K562 (cell line): Measurements from ENCODE around the gene PLEKHA5.

Experiments
- CBX5 ChIP-seq: IDR thresholded peaks from 2 replicates; pipeline ENCODE4 v1.6.1; 2014; ENCODE audit warnings: low read depth, borderline replicate concordance
- CTCF ChIP-seq, 3 experiments: IDR thresholded peaks in 2 of 3; conservative IDR thresholded peaks in 1 of 3; 2 replicates each; pipeline ENCODE4 v1.5.1; 2011 to 2012; ENCODE audit warnings: low read length in 3 of 3, mild to moderate bottlenecking in 3 of 3, control low read depth in 2 of 3, improper control_type of control experiment in 1 of 3, inconsistent platforms in 1 of 3, low read depth in 1 of 3, mixed read lengths in 1 of 3, moderate library complexity in 1 of 3; ENCODE audit not compliant: insufficient read depth in 2 of 3
- EP300 ChIP-seq: IDR thresholded peaks from 2 replicates; pipeline ENCODE4 v1.6.1; 2012; ENCODE audit warnings: low read length, improper control_type of control experiment
- EWSR1 ChIP-seq: fragments of 450-650 bp; IDR thresholded peaks from 2 replicates; pipeline ENCODE4 v1.6.1; 2018; ENCODE audit warnings: borderline replicate concordance, mild to moderate bottlenecking, low read depth, moderate library complexity; ENCODE audit not compliant: partially characterized antibody
- FOXM1 ChIP-seq, 2 experiments: fragments of 450-650 bp in 1 of 2; sonication (generic) in 1 of 2; formaldehyde crosslinking in 1 of 2; IDR thresholded peaks; 2 replicates each; pipeline versions ENCODE4 v1.6.1 to v1.9.0; 2017 to 2022; ENCODE audit warnings: low read depth in 2 of 2, mild to moderate bottlenecking in 2 of 2, missing genetic modification reagents in 1 of 2, moderate library complexity in 1 of 2
- GATAD2A ChIP-seq: fragments of 450-650 bp; IDR thresholded peaks from 2 replicates; pipeline ENCODE4 v1.6.1; 2017
- POLR2AphosphoS5 ChIP-seq: IDR thresholded peaks from 2 replicates; pipeline ENCODE4 v1.6.1; 2011; ENCODE audit warnings: mild to moderate bottlenecking, low read depth, low read length, moderate library complexity; ENCODE audit not compliant: control insufficient read depth, insufficient read depth
- ZKSCAN1 ChIP-seq: fragments of 150-350 bp; IDR thresholded peaks from 2 replicates; pipeline ENCODE4 v1.6.1; 2016; ENCODE audit warnings: low read depth, low read length
- ZNF347 ChIP-seq: fragments of 450-650 bp; formaldehyde crosslinking; IDR thresholded peaks from 2 replicates; pipeline ENCODE4 v1.4.0; 2020; ENCODE audit warnings: low read depth, mild to moderate bottlenecking, moderate library complexity

DNA sequence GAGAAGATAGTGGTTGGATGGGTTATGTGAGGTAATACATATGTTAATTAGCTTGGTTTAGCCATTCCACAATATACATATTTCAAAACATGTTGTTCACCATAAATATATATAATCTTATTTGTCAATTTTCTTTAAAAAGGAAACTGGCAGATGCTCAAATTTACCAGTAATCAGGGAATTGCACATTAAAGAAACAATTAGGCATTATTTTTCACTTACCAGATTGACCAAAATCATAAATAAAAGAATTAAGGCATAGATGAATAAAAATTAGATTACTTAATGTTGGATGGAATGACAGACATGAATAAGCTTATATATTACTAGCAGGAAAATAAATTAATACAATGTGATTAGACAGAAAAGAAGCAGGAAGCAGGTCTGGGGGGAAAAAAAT, 147.2 kb downstream of the PLEKHA5 start:
- TF ChIP-seq ZKSCAN1 (no peak), CTCF (IDR thresholded peaks at IDR 0.05 in 2 of 3, conservative IDR thresholded peaks at IDR 0.05 in 1 of 3; ENCODE audit: insufficient read depth in 2 of 3, low read depth in 1 of 3, low read length in 3 of 3) (no peak), GATAD2A (no peak), FOXM1 (IDR thresholded peaks at IDR 0.05; ENCODE audit: low read depth) (no peak), FOXM1 (CRISPR knock-in tag; IDR thresholded peaks at IDR 0.05; ENCODE audit: low read depth) (no peak), POLR2AphosphoS5 (no peak), CBX5 (no peak), ZNF347 (CRISPR knock-in tag) (no peak), EWSR1 (no peak), EP300 (no peak)
